K562 (cell line): ENCODE results near the gene SH3RF1. TPM values are rescaled to one million over a fixed set of nuclear protein-coding genes. Genes with fewer than 3 reads are reported as not detected.

ENCODE experiments used
- ATAC-seq: fragments of 200-7000 bp; cut with Tn5 transposase; 3 replicates; pipeline ENCODE4 v1.9.1; 2020; ENCODE audit warnings: moderate library complexity
- BruUV-seq: library from RNA; stranded (reverse); fragments of 400-500 nt; replicated peaks from 2 replicates; lab custom pipeline; 2021; lab: Mats Ljungman, UMichigan
- CTCF ChIA-PET: fragments of 300-600 bp; formaldehyde crosslinking; extraction: SDS; loops from one replicate; lab custom pipeline; 2021; ENCODE audit warnings: low intra/inter-chr PET ratio; lab: Yijun Ruan, JAX
- POLR2A ChIA-PET: fragments of 300-600, 350-650 bp; sonication (Branson Sonifier 250); formaldehyde crosslinking; extraction: SDS; loops from one replicate; lab custom pipeline; 2021; ENCODE audit warnings: antibody characterized with exemption, inconsistent platforms; lab: Yijun Ruan, JAX
- DNase-seq, 4 experiments: peaks; one replicate each; pipeline versions ENCODE4 v3.0.0 to v3.0.0-alpha.2; 2011 to 2018; ENCODE audit warnings: low spot score in 3 of 4, mixed read lengths in 3 of 4; ENCODE audit errors: extremely low read depth in 1 of 4
- FAIRE-seq: peaks from 2 replicates; lab custom pipeline; 2011; peaks lifted over from hg19 to GRCh38; lab: Jason Lieb, UNC
- H2AFZ ChIP-seq: 2 replicates; pipeline ENCODE4 v1.6.0; 2011; ENCODE audit warnings: low read depth, low read length, control low read depth, inconsistent platforms
- H3K27ac ChIP-seq: fragments of 200-600 bp; 3 replicates; pipeline ENCODE4 v1.8.0; 2011; ENCODE audit warnings: low read depth, mild to moderate bottlenecking, control low read depth, inconsistent platforms, low read length, moderate library complexity, mixed read lengths; ENCODE audit errors: extremely low read depth
- H3K27me3 ChIP-seq, 2 experiments: fragments of 300-600 bp in 1 of 2; 2 replicates in 1 of 2; 3 replicates in 1 of 2; pipeline versions ENCODE4 v1.6.0 to v1.8.0; 2011; ENCODE audit warnings: inconsistent platforms in 2 of 2, low read length in 2 of 2, mild to moderate bottlenecking in 1 of 2, mixed read lengths in 1 of 2, moderate library complexity in 1 of 2; ENCODE audit not compliant: control insufficient read depth in 2 of 2, insufficient read depth in 2 of 2
- H3K36me3 ChIP-seq: fragments of 300-600 bp; 3 replicates; pipeline ENCODE4 v1.8.0; 2011; ENCODE audit warnings: mild to moderate bottlenecking, low read length, inconsistent platforms; ENCODE audit not compliant: control insufficient read depth, insufficient read depth
- H3K4me1 ChIP-seq, 2 experiments: fragments of 200-600 bp in 1 of 2; replicated peaks in 1 of 2; 2 replicates in 1 of 2; 3 replicates in 1 of 2; pipeline versions ENCODE4 v1.5.1 to v1.8.0; 2011; ENCODE audit warnings: inconsistent platforms in 2 of 2, low read length in 2 of 2, mild to moderate bottlenecking in 1 of 2, mixed read lengths in 1 of 2, moderate library complexity in 1 of 2; ENCODE audit not compliant: control insufficient read depth in 2 of 2, insufficient read depth in 2 of 2
- H3K4me2 ChIP-seq: 2 replicates; pipeline ENCODE4 v1.6.1; 2011; ENCODE audit warnings: low read length, control low read depth, inconsistent platforms, mixed read lengths; ENCODE audit not compliant: insufficient read depth
- H3K4me3 ChIP-seq: fragments of 200-600 bp; sonication (generic), shearing (Covaris generic); 2 replicates; pipeline ENCODE4 v1.5.1; 2016; ENCODE audit warnings: control low read depth, inconsistent platforms
- H3K79me2 ChIP-seq: fragments of 200-600 bp; 3 replicates; pipeline ENCODE4 v1.8.0; 2011; ENCODE audit warnings: low read length, inconsistent platforms; ENCODE audit not compliant: control insufficient read depth, insufficient read depth
- H3K9ac ChIP-seq, 2 experiments: 2 replicates each; pipeline versions ENCODE4 v1.6.0 to v1.6.1; 2011; ENCODE audit warnings: low read depth in 2 of 2, low read length in 2 of 2, control low read depth in 1 of 2, inconsistent platforms in 1 of 2, mild to moderate bottlenecking in 1 of 2, mixed read lengths in 1 of 2; ENCODE audit not compliant: insufficient read depth in 1 of 2
- H3K9me1 ChIP-seq: one replicate; pipeline ENCODE4 v1.6.0; 2011; ENCODE audit warnings: inconsistent platforms, mild to moderate bottlenecking, low read length, moderate library complexity; ENCODE audit not compliant: control insufficient read depth, insufficient read depth
- H3K9me3 ChIP-seq: replicated peaks from 2 replicates; pipeline ENCODE4 v1.5.1; 2011; ENCODE audit warnings: low read depth, low read length, inconsistent platforms; ENCODE audit not compliant: control insufficient read depth, insufficient read depth
- H4K20me1 ChIP-seq: replicated peaks from 2 replicates; pipeline ENCODE4 v1.6.1; 2011; ENCODE audit warnings: low read length, inconsistent platforms, mixed read lengths; ENCODE audit not compliant: control insufficient read depth, insufficient read depth
- ARID1B ChIP-seq: fragments of 450-650 bp; IDR thresholded peaks from 2 replicates; pipeline ENCODE4 v1.6.1; 2016; ENCODE audit warnings: antibody characterized with exemption, mild to moderate bottlenecking, inconsistent platforms
- ARNT ChIP-seq, 2 experiments: fragments of 450-650 bp; IDR thresholded peaks; 2 replicates each; pipeline ENCODE4 v1.6.1; 2016; ENCODE audit warnings: mild to moderate bottlenecking in 1 of 2
- CBX2 ChIP-seq: fragments of 200-600 bp; sonication (generic); IDR thresholded peaks from one replicate; pipeline ENCODE4 v1.6.1; 2012; ENCODE audit warnings: mild to moderate bottlenecking, low read length, inconsistent platforms; ENCODE audit not compliant: insufficient read depth, poor library complexity, severe bottlenecking
- ETS1 ChIP-seq: conservative IDR thresholded peaks from 2 replicates; pipeline ENCODE4 v1.6.1; 2011; ENCODE audit warnings: low read depth, mild to moderate bottlenecking, low read length; ENCODE audit not compliant: control insufficient read depth
- HMBOX1 ChIP-seq: sonication (generic); IDR thresholded peaks from 2 replicates; pipeline ENCODE4 v1.6.1; 2016
- HNRNPL ChIP-seq: fragments of 200-400 bp; formaldehyde crosslinking; IDR thresholded peaks from 2 replicates; pipeline ENCODE4 v1.6.1; 2017; ENCODE audit warnings: low read depth, mild to moderate bottlenecking, low read length
- KDM4B ChIP-seq, 2 experiments: fragments of 450-650 bp in 1 of 2; sonication (generic) in 1 of 2; IDR thresholded peaks; 2 replicates each; pipeline ENCODE4 v1.6.1; 2016 to 2017; ENCODE audit warnings: borderline replicate concordance in 2 of 2, antibody characterized with exemption in 1 of 2, low read depth in 1 of 2, mild to moderate bottlenecking in 1 of 2
- MTA3 ChIP-seq: fragments of 450-650 bp; formaldehyde crosslinking; IDR thresholded peaks from 2 replicates; pipeline ENCODE4 v1.6.1; 2017; ENCODE audit warnings: mild to moderate bottlenecking, borderline replicate concordance
- PHB2 ChIP-seq: fragments of 450-650 bp; IDR thresholded peaks from 2 replicates; pipeline ENCODE4 v1.6.1; 2017; ENCODE audit warnings: low read depth
- PRMT5 ChIP-seq: sonication (generic); formaldehyde crosslinking; IDR thresholded peaks from 2 replicates; pipeline ENCODE4 v1.5.0; 2020; ENCODE audit warnings: missing genetic modification reagents
- PRPF4 ChIP-seq: fragments of 200-400 bp; formaldehyde crosslinking; IDR thresholded peaks from one replicate; pipeline ENCODE4 v1.6.1; 2017; ENCODE audit warnings: low read length, low read depth, mild to moderate bottlenecking; ENCODE audit not compliant: insufficient read depth, poor library complexity, severe bottlenecking
- TBL1XR1 ChIP-seq, 2 experiments: IDR thresholded peaks; 2 replicates each; pipeline ENCODE4 v1.6.1; 2012; ENCODE audit warnings: improper control_type of control experiment in 2 of 2, low read length in 2 of 2, mild to moderate bottlenecking in 1 of 2
- THRA ChIP-seq: fragments of 450-650 bp; IDR thresholded peaks from 2 replicates; pipeline ENCODE4 v1.6.1; 2017; ENCODE audit warnings: mild to moderate bottlenecking, moderate library complexity
- ZC3H4 ChIP-seq: sonication (generic); formaldehyde crosslinking; IDR thresholded peaks from 2 replicates; pipeline ENCODE4 v1.9.0; 2021; ENCODE audit warnings: missing genetic modification reagents, borderline replicate concordance
- ZZZ3 ChIP-seq: fragments of 450-650 bp; IDR thresholded peaks from 2 replicates; pipeline ENCODE4 v1.6.1; 2016; ENCODE audit warnings: antibody characterized with exemption, mild to moderate bottlenecking, moderate library complexity
- WGBS: fragments of 100-300 bp; shearing (Covaris generic); methylation state at CpG from one replicate; pipeline ENCODE4 v1.1.6; 2016; ENCODE audit warnings: low coverage, mixed read lengths; ENCODE audit not compliant: insufficient coverage; ENCODE audit errors: missing lambda C conversion rate; 5-methylcytosine and 5-hydroxymethylcytosine counted together
- in situ Hi-C: fragments of 300-500 bp; cut with MboI; formaldehyde crosslinking; loops from 4 replicates; pipeline ENCODE4 v1.15.0; 2018; ENCODE audit warnings: inconsistent platforms, mixed read lengths
- intact Hi-C: fragments of 100-400 bp; cut with micrococcal nuclease; formaldehyde crosslinking; loops from 2 replicates; pipeline ENCODE4 v1.14.2; 2022
- polyA plus RNA-seq, 8 experiments: library from polyadenylated mRNA; depleted of rRNA in 4 of 8; stranded (reverse) in 5 of 8; unstranded in 3 of 8; fragments of >200 nt; fragmentation: Nextera tagmentation in 2 of 8; fragmentation: Illumina TruSeq in 1 of 8; extraction: Ambion mirVana in 2 of 8; extraction: Trizol in 1 of 8; gene quantifications; 2 replicates each; pipeline versions ENCODE4 v1.2.1 to v1.2.3, GENCODE V29; 2011 to 2014; ENCODE audit warnings: inconsistent platforms in 1 of 8, missing spikeins in 1 of 8
- total RNA-seq, 7 experiments: library from RNA; depleted of rRNA in 6 of 7; stranded (reverse); fragments of >200 nt in 6 of 7; fragmentation: Illumina TruSeq in 2 of 7; extraction: Trizol in 2 of 7; gene quantifications; 2 replicates each; pipeline versions ENCODE4 v1.2.1 to v1.2.3, GENCODE V29; 2011 to 2021; ENCODE audit warnings: low replicate concordance in 1 of 7
- TF ChIP-seq, protein P1 (sequence below): fragments of 450-650 bp; IDR thresholded peaks from one replicate; pipeline ENCODE4 v1.6.1; 2018; ENCODE audit warnings: mild to moderate bottlenecking, moderate library complexity; ENCODE audit not compliant: partially characterized antibody
- TF ChIP-seq, protein P2 (sequence below): sonication (generic); formaldehyde crosslinking; IDR thresholded peaks from 2 replicates; pipeline ENCODE4 v1.8.0; 2022; ENCODE audit warnings: mild to moderate bottlenecking, missing genetic modification reagents

Gene SH3RF1
- total and polyA plus RNA-seq, 9 of the 15 experiments (the other 6 are each of a cell fraction or from before 2014, with no cell fraction given), result 0.04 to 0.16 (median 0.11) TPM; not detected in 6

DNA sequence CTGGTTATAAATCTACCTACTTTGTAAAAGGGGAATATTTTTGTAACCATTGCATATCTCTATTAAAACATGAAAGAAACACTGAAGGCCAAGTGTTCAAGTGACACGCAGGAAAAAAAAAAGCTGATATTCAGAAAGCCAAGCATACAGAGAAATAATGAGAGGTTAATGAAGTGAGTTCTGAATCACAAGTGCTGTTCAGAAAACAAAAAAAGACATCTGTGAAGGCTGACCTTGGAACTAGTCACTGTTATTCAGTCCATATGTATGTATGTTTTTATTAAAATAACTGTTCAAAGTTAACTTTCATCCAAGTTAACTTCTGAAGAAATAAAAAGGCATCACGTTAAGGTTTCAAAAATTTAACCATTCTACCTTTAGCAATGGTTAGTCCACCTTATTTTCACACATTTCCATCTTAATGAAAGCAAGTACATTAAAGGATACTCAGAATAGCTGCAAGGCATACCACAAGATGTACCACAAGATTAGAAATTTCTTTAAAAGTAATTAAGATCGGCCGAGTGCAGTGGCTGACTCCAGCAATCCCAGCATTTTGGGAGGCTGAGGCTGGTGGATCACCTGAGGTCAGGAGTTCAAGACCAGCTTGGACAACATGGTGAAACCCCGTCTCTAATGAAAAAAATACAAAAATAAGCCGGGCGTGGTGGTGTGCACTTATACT, 31.4 kb downstream of the SH3RF1 start:
- Histone ChIP-seq H3K9me1 (no peaks in the 10 kb centered on the region), H3K4me3 (no peak overlapping the region), H3K27ac (no peak overlapping the region), H3K9me3 (no peaks in the 10 kb centered on the region), H2AFZ (no peak overlapping the region), H4K20me1 (no peaks in the 10 kb centered on the region), H3K27me3 (peaks cover 0 to 7% of the 10 kb centered on the region in 2 experiments; a peak in 2 of 5 replicates), H3K36me3 (no peaks in the 10 kb centered on the region), H3K4me1 (no peaks in the 10 kb centered on the region), H3K9ac (no peak overlapping the region), H3K4me2 (no peak overlapping the region), H3K79me2 (no peaks in the 10 kb centered on the region)
- 3% methylated on average over 7 of the region's 7 CpGs for WGBS
- POLR2A ChIA-PET, result no interaction called here
- no peak for FAIRE-seq
- ATAC-seq, result no peak
- intact Hi-C loops (no loop called here), in situ Hi-C loops (no loop called here)
- BruUV-seq, result no TSS peak
- DNase-seq, result no peak
- CTCF ChIA-PET, result no interaction called here
- TF ChIP-seq ARID1B (no peak), KDM4B (IDR thresholded peaks at IDR 0.05; ENCODE audit: borderline replicate concordance in 2 of 2, low read depth in 1 of 2) (no peak), HMBOX1 (no peak), PRMT5 (CRISPR knock-in tag) (no peak), TBL1XR1 (IDR thresholded peaks at IDR 0.05; ENCODE audit: low read length in 2 of 2) (no peak), PHB2 (no peak), PRPF4 (no peak), HNRNPL (no peak), MTA3 (no peak), ZC3H4 (CRISPR knock-in tag) (no peak), ZZZ3 (no peak), CBX2 (no peak), THRA (no peak), ETS1 (no peak), ARNT (IDR thresholded peaks at IDR 0.05) (no peak)
- TF ChIP-seq, protein P1, sequence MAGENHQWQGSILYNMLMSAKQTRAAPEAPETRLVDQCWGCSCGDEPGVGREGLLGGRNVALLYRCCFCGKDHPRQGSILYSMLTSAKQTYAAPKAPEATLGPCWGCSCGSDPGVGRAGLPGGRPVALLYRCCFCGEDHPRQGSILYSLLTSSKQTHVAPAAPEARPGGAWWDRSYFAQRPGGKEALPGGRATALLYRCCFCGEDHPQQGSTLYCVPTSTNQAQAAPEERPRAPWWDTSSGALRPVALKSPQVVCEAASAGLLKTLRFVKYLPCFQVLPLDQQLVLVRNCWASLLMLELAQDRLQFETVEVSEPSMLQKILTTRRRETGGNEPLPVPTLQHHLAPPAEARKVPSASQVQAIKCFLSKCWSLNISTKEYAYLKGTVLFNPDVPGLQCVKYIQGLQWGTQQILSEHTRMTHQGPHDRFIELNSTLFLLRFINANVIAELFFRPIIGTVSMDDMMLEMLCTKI, result no peak
- TF ChIP-seq, protein P2, sequence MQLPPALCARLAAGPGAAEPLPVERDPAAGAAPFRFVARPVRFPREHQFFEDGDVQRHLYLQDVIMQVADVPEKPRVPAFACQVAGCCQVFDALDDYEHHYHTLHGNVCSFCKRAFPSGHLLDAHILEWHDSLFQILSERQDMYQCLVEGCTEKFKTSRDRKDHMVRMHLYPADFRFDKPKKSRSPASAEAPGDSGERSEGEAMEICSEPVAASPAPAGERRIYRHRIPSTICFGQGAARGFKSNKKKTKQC (CRISPR knock-in tag), result no peak
